ENCODE data around the gene TDRD9. TPM values are rescaled to one million over a fixed set of nuclear protein-coding genes. Genes with fewer than 3 reads are reported as not detected.

The TDRD9 gene
- total and polyA plus RNA-seq, 2 experiments from 2014 or later: not detected

DNA sequence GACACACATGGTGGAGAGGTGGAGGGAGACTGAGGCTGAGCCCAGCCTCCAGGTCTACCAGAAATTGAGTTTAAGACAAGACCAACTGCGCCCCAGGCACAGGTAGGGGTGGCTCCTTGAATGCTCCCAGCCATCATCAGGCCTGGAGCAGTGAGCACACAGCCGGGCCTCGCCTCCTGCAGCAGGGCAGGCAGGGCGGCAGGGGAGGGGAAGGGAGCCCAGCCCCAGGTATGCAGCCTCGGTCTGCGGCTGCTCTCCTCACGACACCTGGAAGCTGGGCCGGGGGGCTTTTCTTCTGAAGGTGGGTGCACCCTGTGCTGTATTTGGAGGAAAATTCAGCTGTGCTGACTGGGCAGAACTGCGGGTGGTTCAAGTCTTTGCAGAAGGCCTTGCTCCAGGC is 29.5 kb upstream of the TDRD9 start:
- WGBS, 2 experiments (ENCODE audit: low coverage in 1 of 2, low lambda C conversion rate in 2 of 2, missing lambda C conversion rate in 2 of 2): 74 to 76% methylated on average over 9 of the region's 9 CpGs
- no peak overlapping the region for H2AFZ ChIP-seq
- in situ Hi-C loops (cut with MboI): no loop called here
- no peaks in the 10 kb centered on the region for H4K20me1 ChIP-seq (ENCODE audit: insufficient read depth)
- no peak overlapping the region for H3K4me3 ChIP-seq
- H3K36me3 ChIP-seq (ENCODE audit: low read depth): no peaks in the 10 kb centered on the region
- no peaks in the 10 kb centered on the region for H3K79me2 ChIP-seq (ENCODE audit: insufficient read depth)
- no peaks in the 10 kb centered on the region for H3K27me3 ChIP-seq (replicated peaks; ENCODE audit: insufficient read depth)
- DNase-seq: no peak
- no peaks in the 10 kb centered on the region for H3K9me2 ChIP-seq (ENCODE audit: insufficient read depth)
- TF ChIP-seq EZH2 (IDR thresholded peaks at IDR 0.05; ENCODE audit: insufficient read depth, poor library complexity, severe bottlenecking) (no peak), EZH2phosphoT487 (IDR thresholded peaks at IDR 0.05; ENCODE audit: insufficient read depth, low read depth) (no peak)
- no peaks in the 10 kb centered on the region for H3K9me3 ChIP-seq (ENCODE audit: low read depth)
- no peak overlapping the region for H3K27ac ChIP-seq
- H3F3A ChIP-seq (ENCODE audit: insufficient read depth): no peaks in the 10 kb centered on the region
- no peak overlapping the region for H3K4me2 ChIP-seq (ENCODE audit: unreplicated experiment)
- H3K4me1 ChIP-seq (ENCODE audit: insufficient read depth): no peaks in the 10 kb centered on the region
- no peak overlapping the region for H3K9ac ChIP-seq

DNA sequence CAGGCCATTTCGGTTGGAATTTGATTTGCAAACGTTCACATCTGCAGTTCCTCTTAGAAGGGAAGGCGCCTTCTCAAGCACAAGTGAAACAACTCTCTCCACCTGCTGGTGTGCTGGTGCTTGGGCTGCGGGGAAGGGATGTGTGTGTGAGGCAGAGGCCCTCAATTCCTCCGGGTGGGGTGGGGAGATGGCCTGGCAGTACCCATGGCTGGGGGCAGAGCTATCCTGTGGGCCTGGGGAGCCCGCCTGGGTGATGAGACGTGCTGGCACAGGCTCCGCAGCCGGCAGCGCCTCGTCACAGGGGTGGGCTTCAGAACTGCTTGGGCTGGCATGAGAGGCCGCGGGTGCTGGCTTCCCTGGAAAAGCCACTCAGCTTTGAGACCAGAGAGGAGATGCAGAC is 28.9 kb upstream of the TDRD9 start:
- Histone ChIP-seq H3F3A (ENCODE audit: insufficient read depth) (no peaks in the 10 kb centered on the region), H3K4me3 (no peak overlapping the region), H3K9me3 (ENCODE audit: low read depth) (no peaks in the 10 kb centered on the region), H3K4me2 (ENCODE audit: unreplicated experiment) (no peak overlapping the region), H3K27ac (no peak overlapping the region), H3K27me3 (replicated peaks; ENCODE audit: insufficient read depth) (no peaks in the 10 kb centered on the region), H3K36me3 (ENCODE audit: low read depth) (no peaks in the 10 kb centered on the region), H2AFZ (no peak overlapping the region), H4K20me1 (ENCODE audit: insufficient read depth) (no peaks in the 10 kb centered on the region), H3K9ac (no peak overlapping the region), H3K4me1 (ENCODE audit: insufficient read depth) (no peaks in the 10 kb centered on the region), H3K9me2 (ENCODE audit: insufficient read depth) (no peaks in the 10 kb centered on the region), H3K79me2 (ENCODE audit: insufficient read depth) (no peaks in the 10 kb centered on the region)
- DNase-seq: no peak
- 76 to 77% methylated on average over 13 of the region's 13 CpGs for WGBS, 2 experiments (ENCODE audit: low coverage in 1 of 2, low lambda C conversion rate in 2 of 2, missing lambda C conversion rate in 2 of 2)
- TF ChIP-seq EZH2 (IDR thresholded peaks at IDR 0.05; ENCODE audit: insufficient read depth, poor library complexity, severe bottlenecking) (no peak), EZH2phosphoT487 (IDR thresholded peaks at IDR 0.05; ENCODE audit: insufficient read depth, low read depth) (no peak)
- in situ Hi-C loops (cut with MboI): no loop called here

DNA sequence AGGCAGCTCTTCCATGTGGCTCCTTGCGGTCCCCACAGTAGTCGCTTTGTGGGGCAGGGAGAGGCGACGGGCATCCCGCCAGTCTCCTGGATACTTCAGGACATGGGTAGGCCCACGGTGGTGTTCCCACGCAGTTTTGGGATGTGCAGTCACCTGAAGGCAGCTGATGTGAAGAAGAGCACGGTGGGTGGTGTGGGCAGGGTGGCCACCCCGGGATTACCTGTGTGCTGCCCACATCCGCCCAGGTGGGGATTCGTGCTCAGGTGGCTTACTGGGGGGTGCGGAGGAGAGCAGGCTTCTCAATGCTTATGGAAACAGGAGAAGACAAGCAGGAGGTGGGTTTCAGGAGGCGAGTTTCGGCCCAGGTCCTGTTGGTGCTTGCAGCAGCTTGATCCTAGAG is 28.4 kb upstream of the TDRD9 start:
- H3K9me3 ChIP-seq (ENCODE audit: low read depth): no peaks in the 10 kb centered on the region
- no peaks in the 10 kb centered on the region for H3K79me2 ChIP-seq (ENCODE audit: insufficient read depth)
- H3K27me3 ChIP-seq (replicated peaks; ENCODE audit: insufficient read depth): no peaks in the 10 kb centered on the region
- TF ChIP-seq EZH2phosphoT487 (IDR thresholded peaks at IDR 0.05; ENCODE audit: insufficient read depth, low read depth) (no peak), EZH2 (IDR thresholded peaks at IDR 0.05; ENCODE audit: insufficient read depth, poor library complexity, severe bottlenecking) (no peak)
- H3F3A ChIP-seq (ENCODE audit: insufficient read depth): no peaks in the 10 kb centered on the region
- H3K4me1 ChIP-seq (ENCODE audit: insufficient read depth): no peaks in the 10 kb centered on the region
- no peak overlapping the region for H3K9ac ChIP-seq
- no peaks in the 10 kb centered on the region for H3K9me2 ChIP-seq (ENCODE audit: insufficient read depth)
- H3K27ac ChIP-seq: no peak overlapping the region
- no peak overlapping the region for H2AFZ ChIP-seq
- no peaks in the 10 kb centered on the region for H4K20me1 ChIP-seq (ENCODE audit: insufficient read depth)
- in situ Hi-C loops (cut with MboI): no loop called here
- no peak for DNase-seq
- H3K4me3 ChIP-seq: no peak overlapping the region
- H3K36me3 ChIP-seq (ENCODE audit: low read depth): no peaks in the 10 kb centered on the region
- no peak overlapping the region for H3K4me2 ChIP-seq (ENCODE audit: unreplicated experiment)
- 71 to 78% methylated on average over 14 of the region's 14 CpGs for WGBS, 2 experiments (ENCODE audit: low coverage in 1 of 2, low lambda C conversion rate in 2 of 2, missing lambda C conversion rate in 2 of 2)

DNA sequence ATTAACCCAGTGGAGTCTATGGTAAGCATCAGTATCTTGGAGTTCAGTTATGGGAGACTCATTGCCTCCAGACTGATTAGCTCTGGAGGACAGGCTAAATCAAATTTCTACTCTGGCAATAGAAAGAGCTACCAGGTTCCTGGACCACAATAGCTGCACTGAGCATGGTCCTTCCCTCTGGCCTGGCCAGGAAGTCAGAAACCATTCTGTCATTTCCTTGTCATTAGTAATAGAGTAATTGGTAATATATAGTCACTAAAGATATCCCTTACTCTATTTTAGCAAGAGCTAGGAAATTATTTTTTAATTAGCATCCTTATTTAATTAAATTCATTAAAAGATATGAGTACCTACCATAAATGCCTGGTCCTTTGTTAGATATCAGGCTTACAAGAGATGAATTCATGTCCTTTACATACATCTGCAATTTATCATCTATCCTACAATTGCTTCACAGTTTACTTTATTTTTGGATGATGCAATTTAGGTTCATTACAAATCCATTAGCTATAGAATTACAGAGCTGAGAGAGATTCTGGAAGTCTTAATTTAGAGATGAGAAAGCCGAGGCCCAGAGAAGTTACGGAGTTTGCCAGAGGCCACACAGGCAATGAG is 23.7 kb upstream of the TDRD9 start:
- Histone ChIP-seq H3K9ac (no peak overlapping the region), H3K27ac (no peak overlapping the region), H4K20me1 (ENCODE audit: insufficient read depth) (no peaks in the 10 kb centered on the region), H3K27me3 (replicated peaks; ENCODE audit: insufficient read depth) (no peaks in the 10 kb centered on the region), H2AFZ (no peak overlapping the region), H3K4me2 (ENCODE audit: unreplicated experiment) (no peak overlapping the region), H3K4me3 (no peak overlapping the region), H3K9me2 (ENCODE audit: insufficient read depth) (no peaks in the 10 kb centered on the region), H3K9me3 (ENCODE audit: low read depth) (no peaks in the 10 kb centered on the region), H3F3A (ENCODE audit: insufficient read depth) (no peaks in the 10 kb centered on the region), H3K79me2 (ENCODE audit: insufficient read depth) (no peaks in the 10 kb centered on the region), H3K36me3 (ENCODE audit: low read depth) (no peaks in the 10 kb centered on the region), H3K4me1 (ENCODE audit: insufficient read depth) (no peaks in the 10 kb centered on the region)
- no peak for TF ChIP-seq EZH2 (IDR thresholded peaks at IDR 0.05; ENCODE audit: insufficient read depth, poor library complexity, severe bottlenecking)
- DNase-seq: no peak
- in situ Hi-C loops (cut with MboI): no loop called here
- 82 to 92% methylated on average over 2 of the region's 2 CpGs for WGBS, 2 experiments (ENCODE audit: low coverage in 1 of 2, low lambda C conversion rate in 2 of 2, missing lambda C conversion rate in 2 of 2)
